H1 (cell line): ENCODE measurements around the gene MEIOSIN. TPM values are rescaled to one million over a fixed set of nuclear protein-coding genes. Genes with fewer than 3 reads are reported as not detected.

Experiments used
- CTCF ChIP-seq, 3 experiments: IDR thresholded peaks; 1 replicate in 2 of 3; 2 replicates in 1 of 3; pipeline versions ENCODE4 v1.5.1 to v1.6.1; 2011; ENCODE audit warnings: low read length in 3 of 3, mild to moderate bottlenecking in 3 of 3, inconsistent platforms in 2 of 3, low read depth in 1 of 3, moderate library complexity in 1 of 3; ENCODE audit not compliant: insufficient read depth in 1 of 3; ENCODE audit errors: control extremely low read depth in 1 of 3
- HDAC2 ChIP-seq, 2 experiments: fragments of 300-600 bp in 1 of 2; sonication (generic) in 1 of 2; IDR thresholded peaks; 2 replicates each; pipeline ENCODE4 v1.6.1; 2011 to 2012; ENCODE audit warnings: low read depth in 2 of 2, low read length in 2 of 2, mild to moderate bottlenecking in 2 of 2, moderate library complexity in 2 of 2, borderline replicate concordance in 1 of 2, inconsistent platforms in 1 of 2
- polyA plus RNA-seq, 7 experiments: library from polyadenylated mRNA; depleted of rRNA in 3 of 7; stranded (reverse) in 5 of 7; unstranded in 2 of 7; fragments of >200 nt in 5 of 7; fragments of 200-250 nt in 2 of 7; gene quantifications; 1 replicate in 5 of 7; 2 replicates in 1 of 7; 4 replicates in 1 of 7; pipeline versions ENCODE4 v1.2.1 to v1.2.3, GENCODE V29; 2011 to 2013; ENCODE audit warnings: missing spikeins in 2 of 7, mixed read lengths in 2 of 7
- total RNA-seq: library from RNA; stranded (reverse); fragmentation: NEBNext Ultra II Directional; extraction: Animal tissue kit (Norgen Biotek cat#: 25700); gene quantifications from 2 replicates; pipeline ENCODE4 v1.2.1, GENCODE V29; 2021

The MEIOSIN gene
- total and polyA plus RNA-seq, 2 of the 8 experiments (the other 6 are each of a cell fraction or from before 2014, with no cell fraction given), result 0.11 TPM; not detected in 1

DNA sequence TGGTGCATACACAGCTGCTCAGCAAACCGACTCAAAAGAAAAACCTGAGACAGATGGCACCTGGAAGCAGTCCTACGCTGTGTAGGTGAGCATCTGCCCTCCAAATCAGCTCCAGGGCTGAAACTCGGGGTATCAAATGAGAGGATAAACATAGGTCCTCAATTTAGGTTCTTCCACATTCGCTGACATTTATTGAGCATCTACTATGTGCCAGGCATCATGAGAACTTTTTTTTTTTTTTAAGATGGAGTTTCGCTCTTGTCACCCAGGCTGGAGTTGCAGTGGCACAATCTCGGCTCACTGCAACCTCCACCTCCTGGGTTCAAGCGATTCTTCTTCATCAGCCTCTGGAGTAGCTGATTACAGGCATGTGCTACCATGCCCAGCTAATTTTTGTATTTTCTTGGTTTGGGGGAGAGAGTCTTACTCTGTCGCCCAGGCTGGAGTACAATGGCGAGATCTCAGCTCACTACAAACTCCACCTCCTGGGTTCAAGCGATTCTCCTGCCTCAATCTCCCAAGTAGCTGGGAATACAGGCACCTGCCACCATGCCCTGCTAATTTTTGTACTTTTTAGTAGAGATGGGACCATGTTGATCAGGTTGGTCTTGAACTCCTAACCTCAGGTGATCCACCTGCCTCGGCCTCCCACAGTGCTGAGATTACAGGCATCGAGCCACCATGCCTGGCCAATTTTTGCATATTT, 27.4 kb upstream of the MEIOSIN start (continued):
- TF ChIP-seq HDAC2 (IDR thresholded peaks at IDR 0.05; ENCODE audit: borderline replicate concordance in 1 of 2, low read depth in 2 of 2, low read length in 2 of 2) (no peak), CTCF (IDR thresholded peaks at IDR 0.05; ENCODE audit: control extremely low read depth in 1 of 3, insufficient read depth in 1 of 3, low read depth in 1 of 3, low read length in 3 of 3) (no peak)
